Mesothelial cell of epicardium (in vitro differentiated cells): Measurements from ENCODE around the gene FRYL. TPM values are rescaled to one million over a fixed set of nuclear protein-coding genes. Genes with fewer than 3 reads are reported as not detected.

Source experiments
- DNase-seq, 2 experiments: peaks; one replicate each; pipeline ENCODE4 v3.0.0; 2021; ENCODE audit warnings: low spot score in 2 of 2; ENCODE audit not compliant: unreplicated experiment in 2 of 2
- H3K27ac Mint-ChIP-seq: 2 replicates; pipeline ENCODE4 v1.8.0; 2021; ENCODE audit warnings: mixed read lengths
- H3K27me3 Mint-ChIP-seq: 2 replicates; pipeline ENCODE4 v1.8.0; 2021; ENCODE audit warnings: low read depth, mixed read lengths
- H3K36me3 Mint-ChIP-seq: 2 replicates; pipeline ENCODE4 v1.8.0; 2021; ENCODE audit warnings: mixed read lengths
- H3K4me1 Mint-ChIP-seq: 2 replicates; pipeline ENCODE4 v1.8.0; 2021; ENCODE audit warnings: mixed read lengths
- H3K4me3 Mint-ChIP-seq: 2 replicates; pipeline ENCODE4 v1.8.0; 2021; ENCODE audit warnings: mild to moderate bottlenecking, moderate library complexity, mixed read lengths
- H3K9me3 Mint-ChIP-seq: 2 replicates; pipeline ENCODE4 v1.8.0; 2021; ENCODE audit warnings: mixed read lengths
- CTCF ChIP-seq: fragments of 200-600 bp; sonication (generic); IDR thresholded peaks from one replicate; pipeline ENCODE4 v1.5.0; 2021; ENCODE audit warnings: antibody characterized with exemption; ENCODE audit not compliant: unreplicated experiment
- total RNA-seq: library from RNA; stranded (reverse); gene quantifications from 3 replicates; pipeline ENCODE4 v1.2.1, GENCODE V29; 2021

The FRYL gene
- total RNA-seq, 1 donor from 2014 or later = 57.0 TPM

- no peak for TF ChIP-seq CTCF
- Mint-ChIP-seq H3K4me1 (no peaks in the 10 kb centered on the region), H3K4me3 (no peak overlapping the region), H3K36me3 (peaks cover 38% of the 10 kb centered on the region), H3K27ac (no peak overlapping the region), H3K27me3 (no peaks in the 10 kb centered on the region), H3K9me3 (no peaks in the 10 kb centered on the region)
- DNase-seq = no peak
These were observed 261.9 kb downstream of the FRYL start for GRCh38 chr4:48518143-48518542.

- no peaks in the 10 kb centered on the region for H3K27me3 Mint-ChIP-seq
- no peak for DNase-seq
- H3K27ac Mint-ChIP-seq = no peak overlapping the region
- peaks cover 30% of the 10 kb centered on the region for H3K4me1 Mint-ChIP-seq
- peaks cover 35% of the 10 kb centered on the region for H3K36me3 Mint-ChIP-seq
- TF ChIP-seq CTCF = no peak
- H3K9me3 Mint-ChIP-seq = peaks cover 3% of the 10 kb centered on the region
- H3K4me3 Mint-ChIP-seq = no peak overlapping the region
These were observed 270.5 kb downstream of the FRYL start for GRCh38 chr4:48509543-48509942.

- Mint-ChIP-seq H3K27ac (peak overlapping the region; percentile 86), H3K9me3 (peaks cover 3% of the 10 kb centered on the region), H3K4me3 (no peak overlapping the region), H3K27me3 (no peaks in the 10 kb centered on the region), H3K4me1 (peaks cover 55% of the 10 kb centered on the region), H3K36me3 (peaks cover 17% of the 10 kb centered on the region)
- TF ChIP-seq CTCF = no peak
- no peak for DNase-seq
These were observed 273.4 kb downstream of the FRYL start for GRCh38 chr4:48506716-48507115.

- no peaks in the 10 kb centered on the region for H3K27me3 Mint-ChIP-seq
These were observed 275.7 kb downstream of the FRYL start for GRCh38 chr4:48504352-48504751.

GRCh38 chr4:48504026-48504330 is 276.1 kb downstream of the FRYL start:
- Mint-ChIP-seq H3K4me1 (peaks cover 61% of the 10 kb centered on the region), H3K27ac (peak overlapping the region; percentile 80), H3K4me3 (no peak overlapping the region), H3K9me3 (no peaks in the 10 kb centered on the region), H3K36me3 (peaks cover 12% of the 10 kb centered on the region), H3K27me3 (no peaks in the 10 kb centered on the region)
- no peak for DNase-seq
- no peak for TF ChIP-seq CTCF

More at GRCh38 chr4:48504352-48504751, 275.7 kb downstream of the FRYL start:
- Mint-ChIP-seq H3K9me3 (no peaks in the 10 kb centered on the region), H3K27ac (peak overlapping the region; percentile 78), H3K4me1 (peaks cover 60% of the 10 kb centered on the region), H3K4me3 (no peak overlapping the region), H3K36me3 (peaks cover 11% of the 10 kb centered on the region)
- DNase-seq = no peak
- TF ChIP-seq CTCF = no peak
